Memory B cell (primary cell): ENCODE data around the gene DNASE1L1.
A peak's percentile ranks its signal among the peaks of the same experiment; 100 is the strongest.
"Not testable (repeated sequence)": the region's sequence is repeated elsewhere in the genome, so short reads cannot be mapped to it uniquely, and the experiment has no call there.

ENCODE experiments used
- ATAC-seq: fragments of 150-1000 bp; cut with Tn5 transposase; 2 replicates; pipeline ENCODE4 v1.10.0; 2021; ENCODE audit warnings: low read depth, mild to moderate bottlenecking, moderate library complexity
- DNase-seq, 2 donors: peaks; one replicate each; pipeline ENCODE4 v3.0.0; 2022; ENCODE audit warnings: low spot score in 2 of 2
- H3K27ac Mint-ChIP-seq: one replicate; pipeline ENCODE4 v1.8.0; 2022; ENCODE audit warnings: mild to moderate bottlenecking, moderate library complexity, mixed read lengths
- H3K27me3 Mint-ChIP-seq: one replicate; pipeline ENCODE4 v1.8.0; 2022; ENCODE audit warnings: mixed read lengths
- H3K36me3 Mint-ChIP-seq: one replicate; pipeline ENCODE4 v1.8.0; 2022; ENCODE audit warnings: mild to moderate bottlenecking, mixed read lengths
- H3K4me1 Mint-ChIP-seq: one replicate; pipeline ENCODE4 v1.8.0; 2022; ENCODE audit warnings: mixed read lengths
- H3K4me3 Mint-ChIP-seq: one replicate; pipeline ENCODE4 v1.8.0; 2022; ENCODE audit warnings: mild to moderate bottlenecking, moderate library complexity, mixed read lengths
- H3K9me3 Mint-ChIP-seq: one replicate; pipeline ENCODE4 v1.8.0; 2022; ENCODE audit warnings: mixed read lengths

The DNASE1L1 gene

DNA sequence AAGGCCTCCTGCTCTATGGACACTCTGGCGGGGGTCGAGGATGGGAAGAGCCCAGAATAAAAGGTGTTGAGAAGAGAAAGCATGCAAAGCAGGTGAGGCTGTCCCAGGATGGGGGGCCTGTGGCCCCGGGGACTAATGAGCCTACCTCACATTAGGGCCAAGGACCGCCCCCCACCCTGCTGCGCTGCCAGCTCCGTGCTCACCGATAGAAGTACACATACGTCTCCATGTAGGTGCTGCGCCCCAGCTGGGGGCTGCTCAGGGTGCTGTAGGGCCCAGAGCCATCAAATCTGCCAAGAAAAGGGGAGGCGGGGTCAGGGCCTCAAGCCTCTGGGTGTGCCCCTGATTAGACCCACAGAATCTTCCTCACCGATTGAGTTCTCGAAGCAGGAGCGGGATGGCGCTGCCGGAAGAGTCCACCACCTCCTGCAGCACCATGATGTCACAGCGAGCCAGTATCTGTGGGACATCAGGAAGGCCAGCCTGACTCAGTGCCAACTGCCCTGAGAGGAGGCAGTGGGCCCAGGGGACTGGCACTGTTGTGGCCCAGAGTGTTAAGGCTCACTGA is 4.3 kb downstream of the DNASE1L1 start:
- no peaks in the 10 kb centered on the region for H3K27me3 Mint-ChIP-seq
- no peaks in the 10 kb centered on the region for H3K9me3 Mint-ChIP-seq
- H3K36me3 Mint-ChIP-seq, result peaks cover 4% of the 10 kb centered on the region
- H3K4me1 Mint-ChIP-seq, result peaks cover 9% of the 10 kb centered on the region
- H3K27ac Mint-ChIP-seq, result no peak overlapping the region
- ATAC-seq, result no peak
- DNase-seq, result no peak
- no peak overlapping the region for H3K4me3 Mint-ChIP-seq

GRCh38 chrX:154403858-154404257 is 5.2 kb downstream of the DNASE1L1 start:
- Mint-ChIP-seq H3K36me3 (peaks cover 8% of the 10 kb centered on the region), H3K4me1 (peaks cover 11% of the 10 kb centered on the region), H3K9me3 (no peaks in the 10 kb centered on the region), H3K4me3 (no peak overlapping the region), H3K27ac (no peak overlapping the region), H3K27me3 (no peaks in the 10 kb centered on the region)
- ATAC-seq, result no peak
- DNase-seq, result no peak

DNA sequence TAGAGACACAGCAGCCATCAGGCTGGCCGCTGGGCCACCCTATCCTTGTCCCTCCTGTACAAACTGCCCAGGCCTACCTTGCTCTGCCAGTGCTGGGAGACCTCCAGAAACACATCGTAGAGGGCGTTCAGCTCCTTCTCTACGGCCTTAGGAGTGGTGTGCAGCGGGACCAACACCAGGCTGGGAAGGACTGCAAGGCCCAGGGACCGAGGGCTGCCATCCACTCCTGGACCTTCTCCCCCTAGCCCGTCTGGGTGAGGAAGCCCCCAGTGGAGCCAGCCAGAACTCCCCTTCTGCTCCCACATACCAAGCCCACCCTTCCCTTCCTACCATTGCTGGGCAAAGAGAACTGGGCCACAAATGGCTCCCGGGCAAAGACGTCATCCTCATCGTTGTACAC is 5.9 kb downstream of the DNASE1L1 start:
- H3K4me3 Mint-ChIP-seq, result no peak overlapping the region
- DNase-seq (no peak), ATAC-seq (no peak)
- H3K4me1 Mint-ChIP-seq, result peaks cover 10% of the 10 kb centered on the region
- H3K9me3 Mint-ChIP-seq, result no peaks in the 10 kb centered on the region
- no peak overlapping the region for H3K27ac Mint-ChIP-seq
- no peaks in the 10 kb centered on the region for H3K27me3 Mint-ChIP-seq
- peaks cover 11% of the 10 kb centered on the region for H3K36me3 Mint-ChIP-seq

GRCh38 chrX:154402622-154403127 is 6.4 kb downstream of the DNASE1L1 start:
- ATAC-seq, result no peak
- Mint-ChIP-seq H3K36me3 (peaks cover 11% of the 10 kb centered on the region), H3K9me3 (no peaks in the 10 kb centered on the region), H3K27me3 (no peaks in the 10 kb centered on the region), H3K4me1 (peaks cover 10% of the 10 kb centered on the region), H3K4me3 (no peak overlapping the region), H3K27ac (no peak overlapping the region)
- no peak for DNase-seq

DNA sequence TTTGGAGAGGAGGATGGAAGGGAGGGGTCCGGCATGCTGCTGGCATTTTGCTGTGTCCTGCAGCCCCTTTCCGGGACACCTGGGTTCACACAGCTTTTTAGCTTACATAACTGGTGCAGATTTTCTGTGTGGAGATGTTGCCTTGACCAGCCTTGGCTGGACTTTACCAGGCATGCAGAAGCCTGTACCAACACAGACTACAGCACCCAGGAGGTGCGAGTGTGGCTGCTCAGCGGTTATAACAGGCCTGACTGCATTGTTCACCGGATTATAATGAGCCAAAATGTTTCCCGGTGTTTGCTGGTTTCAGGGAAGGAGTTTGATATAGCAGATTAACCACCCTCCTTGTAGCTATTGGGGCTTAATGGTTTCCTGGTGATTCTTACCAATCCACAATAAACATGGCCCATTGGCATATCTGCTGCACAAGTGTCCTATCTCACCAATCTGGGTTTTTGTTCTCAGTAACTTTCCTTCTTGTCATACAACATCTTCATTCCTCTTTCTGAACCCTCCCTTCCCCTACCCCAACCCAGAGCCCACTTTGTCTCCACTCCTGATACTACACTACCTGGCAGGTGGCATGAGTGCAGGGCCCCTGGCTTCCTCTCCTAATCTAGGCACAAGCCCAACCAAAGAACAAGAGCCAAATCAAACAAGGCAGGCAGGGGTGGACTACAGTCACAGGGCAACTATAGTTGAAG is 7.0 kb downstream of the DNASE1L1 start:
- H3K36me3 Mint-ChIP-seq, result peaks cover 11% of the 10 kb centered on the region
- H3K4me3 Mint-ChIP-seq, result no peak overlapping the region
- DNase-seq (no peak), ATAC-seq (no peak)
- no peaks in the 10 kb centered on the region for H3K9me3 Mint-ChIP-seq
- peaks cover 10% of the 10 kb centered on the region for H3K4me1 Mint-ChIP-seq
- no peaks in the 10 kb centered on the region for H3K27me3 Mint-ChIP-seq
- H3K27ac Mint-ChIP-seq, result no peak overlapping the region

- DNase-seq (no peak), ATAC-seq (no peak)
- Mint-ChIP-seq H3K27ac (no peak overlapping the region), H3K4me3 (no peak overlapping the region), H3K4me1 (peaks cover 12% of the 10 kb centered on the region), H3K9me3 (no peaks in the 10 kb centered on the region), H3K27me3 (no peaks in the 10 kb centered on the region), H3K36me3 (peaks cover 11% of the 10 kb centered on the region)
Observed at GRCh38 chrX:154401045-154401799, 7.8 kb downstream of the DNASE1L1 start.

DNA sequence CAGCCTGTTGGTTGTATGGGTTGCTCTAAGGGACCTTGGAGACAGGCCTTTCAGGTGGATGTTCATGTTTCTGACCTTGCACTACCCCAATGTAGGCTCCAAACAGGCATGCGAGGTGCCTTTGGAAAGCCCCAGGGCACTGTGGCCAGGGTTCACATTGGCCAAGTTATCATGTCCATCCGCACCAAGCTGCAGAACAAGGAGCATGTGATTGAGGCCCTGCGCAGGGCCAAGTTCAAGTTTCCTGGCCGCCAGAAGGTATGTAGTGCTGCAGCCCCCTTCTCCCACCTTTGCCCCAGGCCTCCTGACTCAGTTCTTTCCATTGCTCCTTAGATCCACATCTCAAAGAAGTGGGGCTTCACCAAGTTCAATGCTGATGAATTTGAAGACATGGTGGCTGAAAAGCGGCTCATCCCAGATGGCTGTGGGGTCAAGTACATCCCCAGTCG is 8.7 kb downstream of the DNASE1L1 start:
- DNase-seq, H3K27ac Mint-ChIP-seq, H3K27me3 Mint-ChIP-seq, ATAC-seq, H3K9me3 Mint-ChIP-seq: not testable (repeated sequence)
- Mint-ChIP-seq H3K4me1 (peaks cover 12% of the 10 kb centered on the region), H3K4me3 (peak overlapping the region; percentile 21), H3K36me3 (peaks cover 11% of the 10 kb centered on the region)

GRCh38 chrX:154399527-154400368 is 9.3 kb downstream of the DNASE1L1 start:
- Mint-ChIP-seq H3K36me3 (peaks cover 11% of the 10 kb centered on the region), H3K27ac (peak overlapping the region; percentile 99), H3K4me3 (peak overlapping the region; percentile 98), H3K4me1 (peaks cover 12% of the 10 kb centered on the region), H3K27me3 (no peaks in the 10 kb centered on the region), H3K9me3 (no peaks in the 10 kb centered on the region)
- no peak for ATAC-seq
- no peak for DNase-seq

- DNase-seq (peak; percentile 73 to 77), ATAC-seq (peak; percentile 39)
- Mint-ChIP-seq H3K27ac (peak overlapping the region; percentile 99), H3K36me3 (peaks cover 11% of the 10 kb centered on the region), H3K9me3 (no peaks in the 10 kb centered on the region), H3K4me1 (peaks cover 12% of the 10 kb centered on the region), H3K4me3 (peak overlapping the region; percentile 98), H3K27me3 (no peaks in the 10 kb centered on the region)
Observed at GRCh38 chrX:154398668-154399526, 10.2 kb downstream of the DNASE1L1 start.

DNA sequence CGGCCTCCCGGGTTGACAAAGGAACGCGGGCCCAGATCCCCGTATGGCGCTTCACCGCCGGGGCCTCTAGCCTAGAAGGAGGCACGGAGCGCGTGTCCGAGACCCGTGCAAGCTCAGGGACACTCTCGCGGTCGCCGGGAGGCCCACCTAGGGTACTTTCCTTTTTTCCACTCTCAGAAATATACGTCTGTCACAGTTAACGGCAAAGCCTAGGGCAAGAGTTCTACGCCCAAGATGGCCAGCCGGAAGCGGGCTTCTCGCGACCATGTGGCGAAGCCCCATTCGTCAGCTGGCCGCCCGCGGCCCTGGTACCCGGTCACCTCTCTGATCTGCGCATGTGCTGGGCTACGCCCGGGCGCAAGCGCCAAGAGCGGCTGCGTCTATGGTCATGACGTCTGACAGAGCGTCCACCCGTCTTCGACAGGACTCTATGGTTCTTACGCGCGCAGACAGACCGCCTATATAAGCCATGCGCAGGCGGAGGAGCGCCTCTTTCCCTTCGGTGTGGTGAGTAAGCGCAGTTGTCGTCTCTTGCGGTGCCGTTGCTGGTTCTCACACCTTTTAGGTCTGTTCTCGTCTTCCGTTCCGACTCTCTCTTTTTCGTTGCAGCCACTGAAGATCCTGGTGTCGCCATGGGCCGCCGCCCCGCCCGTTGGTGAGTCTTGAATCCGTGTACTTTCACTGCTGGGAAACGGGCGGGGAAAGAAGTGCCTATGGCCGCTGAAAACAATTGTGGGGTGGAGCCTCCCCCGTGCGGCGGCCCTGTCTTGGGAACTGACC is 11.0 kb downstream of the DNASE1L1 start, which contains the start of gene RPL10:
RPL10 (plus strand) TSS at position 490 of the 780 bp plus-strand sequence; CDS start at position 633, 143 bp downstream.
- Mint-ChIP-seq H3K4me1 (peaks cover 12% of the 10 kb centered on the region), H3K9me3 (no peaks in the 10 kb centered on the region), H3K4me3 (peak within 1 kb of the TSS; percentile 98), H3K36me3 (peaks cover 9% of the 10 kb centered on the region), H3K27me3 (no peaks in the 10 kb centered on the region), H3K27ac (peak within 1 kb of the TSS; percentile 99)
- ATAC-seq (peak; percentile 75), DNase-seq (peak; percentile 75 to 84)

GRCh38 chrX:154396973-154397887 is 11.8 kb downstream of the DNASE1L1 start:
- ATAC-seq (peak; percentile 59), DNase-seq (peak; percentile 52 to 57)
- peaks cover 9% of the 10 kb centered on the region for H3K36me3 Mint-ChIP-seq
- peak overlapping the region; percentile 99 for H3K27ac Mint-ChIP-seq
- H3K27me3 Mint-ChIP-seq, result no peaks in the 10 kb centered on the region
- peak overlapping the region; percentile 98 for H3K4me3 Mint-ChIP-seq
- no peaks in the 10 kb centered on the region for H3K9me3 Mint-ChIP-seq
- H3K4me1 Mint-ChIP-seq, result peaks cover 12% of the 10 kb centered on the region
